Stimulated activated naive B cell treated with anti-CD40 and anti-IgM and Interleukin-4, amounts not matched to agents 10 μg/mL and 1 μg/mL and 100 μg/mL, for 72 hours (primary cell): ENCODE results near the gene GYPC.

ENCODE experiments used
- ATAC-seq, 2 donors: fragments of 150-1000 bp; cut with Tn5 transposase; replicated peaks; 2 replicates each; pipeline ENCODE4 v1.10.0; 2021; ENCODE audit warnings: moderate library complexity in 1 of 2
- DNase-seq: peaks from one replicate; pipeline ENCODE4 v3.0.0; 2021
- H3K27ac Mint-ChIP-seq: one replicate; pipeline ENCODE4 v1.8.0; 2022; ENCODE audit warnings: mild to moderate bottlenecking, mixed read lengths
- H3K27me3 Mint-ChIP-seq, 2 donors: one replicate each; pipeline ENCODE4 v1.8.0; 2022; ENCODE audit warnings: mixed read lengths in 2 of 2
- H3K36me3 Mint-ChIP-seq, 2 donors: one replicate each; pipeline ENCODE4 v1.8.0; 2022; ENCODE audit warnings: mixed read lengths in 2 of 2, mild to moderate bottlenecking in 1 of 2
- H3K4me1 Mint-ChIP-seq, 2 donors: one replicate each; pipeline ENCODE4 v1.8.0; 2022; ENCODE audit warnings: mixed read lengths in 2 of 2, mild to moderate bottlenecking in 1 of 2
- H3K4me3 Mint-ChIP-seq, 2 donors: one replicate each; pipeline ENCODE4 v1.8.0; 2022; ENCODE audit warnings: mild to moderate bottlenecking in 2 of 2, mixed read lengths in 2 of 2, moderate library complexity in 1 of 2
- H3K9me3 Mint-ChIP-seq, 2 donors: one replicate each; pipeline ENCODE4 v1.8.0; 2022; ENCODE audit warnings: mixed read lengths in 2 of 2, mild to moderate bottlenecking in 1 of 2

GYPC gene

GRCh38 chr2:126730655-126731054 is 74.7 kb downstream of the GYPC start:
- Mint-ChIP-seq H3K36me3 (no peaks in the 10 kb centered on the region), H3K9me3 (peaks cover 0 to 2% of the 10 kb centered on the region in 2 donors), H3K4me3 (no peak overlapping the region), H3K27me3 (no peaks in the 10 kb centered on the region), H3K4me1 (no peaks in the 10 kb centered on the region), H3K27ac (no peak overlapping the region)
- DNase-seq (no peak), ATAC-seq (no peak)

- Mint-ChIP-seq H3K36me3 (no peaks in the 10 kb centered on the region), H3K4me1 (no peaks in the 10 kb centered on the region), H3K27me3 (peaks cover 0 to 4% of the 10 kb centered on the region in 2 donors), H3K27ac (no peak overlapping the region), H3K4me3 (no peak overlapping the region), H3K9me3 (no peaks in the 10 kb centered on the region)
- DNase-seq (no peak), ATAC-seq (no peak)
Measured at GRCh38 chr2:126731353-126731752, 75.4 kb downstream of the GYPC start.

GRCh38 chr2:126732682-126733245 is 76.8 kb downstream of the GYPC start:
- Mint-ChIP-seq H3K36me3 (no peaks in the 10 kb centered on the region), H3K4me1 (no peaks in the 10 kb centered on the region), H3K9me3 (no peaks in the 10 kb centered on the region), H3K27ac (no peak overlapping the region), H3K27me3 (peaks cover 0 to 4% of the 10 kb centered on the region in 2 donors), H3K4me3 (no peak overlapping the region)
- no peak for DNase-seq
- ATAC-seq: no peak

- no peaks in the 10 kb centered on the region for H3K36me3 Mint-ChIP-seq
- H3K4me3 Mint-ChIP-seq: no peak overlapping the region
- DNase-seq: no peak
- ATAC-seq: no peak
- no peak overlapping the region for H3K27ac Mint-ChIP-seq
- no peaks in the 10 kb centered on the region for H3K4me1 Mint-ChIP-seq
- H3K9me3 Mint-ChIP-seq: no peaks in the 10 kb centered on the region
- H3K27me3 Mint-ChIP-seq: peaks cover 0 to 4% of the 10 kb centered on the region in 2 donors
Measured at GRCh38 chr2:126733795-126734194, 77.8 kb downstream of the GYPC start.

- Mint-ChIP-seq H3K4me1 (no peaks in the 10 kb centered on the region), H3K4me3 (no peak overlapping the region), H3K27me3 (peaks cover 0 to 4% of the 10 kb centered on the region in 2 donors), H3K36me3 (no peaks in the 10 kb centered on the region), H3K9me3 (no peaks in the 10 kb centered on the region), H3K27ac (no peak overlapping the region)
- ATAC-seq: no peak
- DNase-seq: no peak
Measured at GRCh38 chr2:126736133-126736874, 80.3 kb downstream of the GYPC start.

- ATAC-seq: no peak
- H3K9me3 Mint-ChIP-seq: peaks cover 2 to 9% of the 10 kb centered on the region in 2 donors
- H3K4me1 Mint-ChIP-seq: no peaks in the 10 kb centered on the region
- H3K4me3 Mint-ChIP-seq: no peak overlapping the region
- H3K27ac Mint-ChIP-seq: no peak overlapping the region
- H3K36me3 Mint-ChIP-seq: no peaks in the 10 kb centered on the region
- H3K27me3 Mint-ChIP-seq: peaks cover 0 to 8% of the 10 kb centered on the region in 2 donors
- DNase-seq: no peak
Measured at GRCh38 chr2:126739141-126739540, 83.2 kb downstream of the GYPC start.

- no peak for ATAC-seq
Measured at GRCh38 chr2:126744640-126745039, 88.7 kb downstream of the GYPC start.

More at GRCh38 chr2:126744640-126745039, 88.7 kb downstream of the GYPC start:
- H3K27ac Mint-ChIP-seq: no peak overlapping the region
- no peak overlapping the region for H3K4me3 Mint-ChIP-seq
- H3K36me3 Mint-ChIP-seq: no peaks in the 10 kb centered on the region
- peaks cover 5 to 16% of the 10 kb centered on the region in 2 donors for H3K4me1 Mint-ChIP-seq
- peaks cover 5 to 7% of the 10 kb centered on the region in 2 donors for H3K27me3 Mint-ChIP-seq
- H3K9me3 Mint-ChIP-seq: peaks cover 2 to 9% of the 10 kb centered on the region in 2 donors
- no peak for DNase-seq
